Epithelial cell of proximal tubule (primary cell): ENCODE data around the gene PIGU. TPM values are rescaled to one million over a fixed set of nuclear protein-coding genes. Genes with fewer than 3 reads are reported as not detected.

ENCODE experiments used
- DNase-seq: peaks from one replicate; pipeline ENCODE4 v3.0.0-alpha.2; 2011; ENCODE audit warnings: low read depth
- H3K4me3 ChIP-seq: 2 replicates; pipeline ENCODE4 v1.5.1; 2011; ENCODE audit warnings: low read depth, mild to moderate bottlenecking, low read length
- total RNA-seq: library from RNA; depleted of rRNA; stranded (reverse); fragments of >200 nt; gene quantifications from 2 replicates; pipeline ENCODE4 v1.2.3, GENCODE V29; 2015
- TF ChIP-seq, protein P1 (sequence below): conservative IDR thresholded peaks from 2 replicates; pipeline ENCODE4 v1.5.1; 2012; ENCODE audit warnings: low read depth, mild to moderate bottlenecking, low read length

Gene PIGU
- total RNA-seq, 1 donor from 2014 or later = 30.2 TPM

- DNase-seq = no peak
- H3K4me3 ChIP-seq = no peak overlapping the region
- TF ChIP-seq, protein P1, sequence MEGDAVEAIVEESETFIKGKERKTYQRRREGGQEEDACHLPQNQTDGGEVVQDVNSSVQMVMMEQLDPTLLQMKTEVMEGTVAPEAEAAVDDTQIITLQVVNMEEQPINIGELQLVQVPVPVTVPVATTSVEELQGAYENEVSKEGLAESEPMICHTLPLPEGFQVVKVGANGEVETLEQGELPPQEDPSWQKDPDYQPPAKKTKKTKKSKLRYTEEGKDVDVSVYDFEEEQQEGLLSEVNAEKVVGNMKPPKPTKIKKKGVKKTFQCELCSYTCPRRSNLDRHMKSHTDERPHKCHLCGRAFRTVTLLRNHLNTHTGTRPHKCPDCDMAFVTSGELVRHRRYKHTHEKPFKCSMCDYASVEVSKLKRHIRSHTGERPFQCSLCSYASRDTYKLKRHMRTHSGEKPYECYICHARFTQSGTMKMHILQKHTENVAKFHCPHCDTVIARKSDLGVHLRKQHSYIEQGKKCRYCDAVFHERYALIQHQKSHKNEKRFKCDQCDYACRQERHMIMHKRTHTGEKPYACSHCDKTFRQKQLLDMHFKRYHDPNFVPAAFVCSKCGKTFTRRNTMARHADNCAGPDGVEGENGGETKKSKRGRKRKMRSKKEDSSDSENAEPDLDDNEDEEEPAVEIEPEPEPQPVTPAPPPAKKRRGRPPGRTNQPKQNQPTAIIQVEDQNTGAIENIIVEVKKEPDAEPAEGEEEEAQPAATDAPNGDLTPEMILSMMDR = no peak
Measured at GRCh38 chr20:34647737-34648136, 29.2 kb downstream of the PIGU start.

- no peak for DNase-seq
- no peak overlapping the region for H3K4me3 ChIP-seq
- TF ChIP-seq, protein P1 = no peak
Measured at GRCh38 chr20:34644951-34645350, 31.9 kb downstream of the PIGU start.

DNA sequence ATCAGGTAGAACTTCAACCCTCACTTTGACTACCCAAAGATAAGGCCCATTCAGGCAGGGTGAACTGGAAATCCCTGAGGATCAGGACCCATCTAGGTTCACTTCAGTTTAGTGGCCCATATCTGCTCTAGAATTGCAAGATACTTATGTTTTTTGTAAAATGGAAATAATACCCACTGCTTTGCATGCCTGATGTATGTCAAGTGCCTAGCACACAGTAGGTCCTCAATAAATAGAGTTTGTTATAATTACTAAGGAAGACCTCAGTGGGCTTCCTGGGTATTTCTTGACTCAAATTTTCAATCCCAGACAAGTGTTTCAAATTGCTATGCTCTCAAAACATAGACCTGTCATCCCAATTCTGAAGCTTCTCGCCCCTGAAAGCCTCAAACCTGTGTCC lies 32.5 kb downstream of the PIGU start:
- no peak overlapping the region for H3K4me3 ChIP-seq
- no peak for DNase-seq
- TF ChIP-seq, protein P1 = no peak

DNA sequence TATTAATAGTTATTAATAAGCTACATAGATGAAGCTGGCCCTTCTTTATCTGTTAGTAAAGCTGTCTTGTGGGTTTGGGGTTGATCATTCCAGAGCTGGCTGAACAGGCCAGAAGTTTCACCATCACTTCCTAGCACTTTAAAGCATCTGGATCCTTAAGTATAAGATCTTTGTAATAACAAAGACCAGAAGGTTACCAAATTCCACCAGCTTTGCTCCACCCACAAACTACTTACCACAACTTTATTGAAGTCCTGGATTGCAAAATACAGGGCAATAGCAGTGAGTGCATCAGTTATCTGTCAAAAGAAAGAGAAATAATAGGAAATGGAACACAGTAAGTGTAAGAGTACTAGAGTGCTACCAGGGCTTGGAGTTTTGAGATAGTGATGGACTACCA lies 33.0 kb downstream of the PIGU start:
- TF ChIP-seq, protein P1 = no peak
- DNase-seq = no peak
- no peak overlapping the region for H3K4me3 ChIP-seq

- DNase-seq = no peak
- H3K4me3 ChIP-seq = no peak overlapping the region
- TF ChIP-seq, protein P1 = no peak
Measured at GRCh38 chr20:34642009-34642408, 34.9 kb downstream of the PIGU start.

DNA sequence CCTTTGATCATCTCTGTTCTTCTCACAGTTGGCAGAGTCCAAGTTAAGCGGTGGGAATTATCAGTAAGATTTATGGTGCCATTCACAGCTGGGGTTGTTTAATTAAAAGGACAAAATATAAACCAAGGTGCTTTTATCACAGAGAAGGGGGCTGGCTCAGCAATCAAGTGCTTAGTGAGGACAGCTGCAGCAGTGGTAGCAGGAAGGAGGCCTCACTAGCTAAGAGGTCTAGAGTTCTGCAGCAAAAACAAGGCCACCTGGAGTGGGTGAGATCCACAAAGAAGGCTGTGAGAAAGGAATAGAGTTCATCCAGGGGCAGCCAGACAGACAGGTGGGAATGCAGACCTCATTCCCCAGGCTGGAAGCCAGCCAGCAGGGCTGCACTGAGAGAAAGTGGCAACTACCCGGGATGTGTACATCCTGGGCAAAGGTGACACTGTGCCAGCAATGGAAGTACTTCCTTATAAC lies 37.1 kb downstream of the PIGU start:
- H3K4me3 ChIP-seq = no peak overlapping the region
- TF ChIP-seq, protein P1 = no peak
- DNase-seq = no peak

DNA sequence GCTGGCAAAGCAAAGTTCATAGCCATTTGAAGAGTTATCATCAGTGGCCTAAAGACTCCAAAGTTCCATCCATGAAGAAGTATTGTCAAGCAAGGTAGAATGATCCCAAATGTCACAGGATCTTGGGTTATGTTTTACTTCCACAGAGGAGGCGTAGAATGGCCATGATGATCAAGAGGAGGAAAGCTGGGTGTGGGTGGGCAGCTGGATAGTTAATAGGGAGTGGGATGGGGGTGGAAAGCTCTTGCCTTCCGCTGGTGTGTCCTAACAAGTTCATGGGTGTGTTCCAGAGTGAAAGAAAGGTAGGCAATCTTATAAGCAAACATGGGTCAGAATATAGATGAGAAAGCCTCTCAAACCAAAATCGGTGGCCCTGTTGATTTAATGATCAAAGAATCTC lies 38.4 kb downstream of the PIGU start:
- H3K4me3 ChIP-seq = no peak overlapping the region
- DNase-seq = no peak
- TF ChIP-seq, protein P1 = no peak
